GM10847 (cell line): ENCODE data around the gene ZKSCAN5.

ENCODE experiments used
- POLR2A ChIP-seq: IDR thresholded peaks from 2 replicates; pipeline ENCODE4 v1.6.1; 2011; ENCODE audit not compliant: insufficient read length; ENCODE audit errors: extremely low read depth

Gene ZKSCAN5

GRCh38 chr7:99560834-99561736 lies 56.6 kb downstream of the ZKSCAN5 start:
- TF ChIP-seq POLR2A = no peak

- TF ChIP-seq POLR2A = no peak
Measured at GRCh38 chr7:99561737-99562051, 57.2 kb downstream of the ZKSCAN5 start.

GRCh38 chr7:99562114-99562784 lies 57.8 kb downstream of the ZKSCAN5 start:
- no peak for TF ChIP-seq POLR2A

GRCh38 chr7:99562832-99563231 lies 58.4 kb downstream of the ZKSCAN5 start:
- TF ChIP-seq POLR2A = no peak

DNA sequence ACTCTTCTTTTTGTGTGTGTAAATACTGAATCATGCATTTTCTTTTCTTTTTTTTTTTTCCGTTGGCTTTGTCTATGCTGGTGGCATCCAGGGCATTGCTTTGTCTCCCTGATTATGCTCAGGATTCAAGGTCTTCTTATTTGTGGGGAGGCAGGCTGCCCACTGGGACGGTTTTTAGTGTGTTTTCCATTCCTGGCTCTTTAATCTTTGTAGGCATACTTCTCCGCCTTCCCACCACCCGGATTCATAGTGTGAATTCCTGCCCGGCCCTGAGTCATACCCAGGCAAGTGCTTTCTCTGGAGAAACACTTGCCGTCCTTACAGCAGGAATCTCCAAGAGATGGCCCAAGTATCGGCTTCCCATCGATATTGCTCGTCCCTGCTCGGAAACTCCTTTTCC lies 59.2 kb downstream of the ZKSCAN5 start:
- TF ChIP-seq POLR2A = no peak

- no peak for TF ChIP-seq POLR2A
Measured at GRCh38 chr7:99571768-99572167, 67.3 kb downstream of the ZKSCAN5 start.

- no peak for TF ChIP-seq POLR2A
Measured at GRCh38 chr7:99573257-99573656, 68.8 kb downstream of the ZKSCAN5 start.

DNA sequence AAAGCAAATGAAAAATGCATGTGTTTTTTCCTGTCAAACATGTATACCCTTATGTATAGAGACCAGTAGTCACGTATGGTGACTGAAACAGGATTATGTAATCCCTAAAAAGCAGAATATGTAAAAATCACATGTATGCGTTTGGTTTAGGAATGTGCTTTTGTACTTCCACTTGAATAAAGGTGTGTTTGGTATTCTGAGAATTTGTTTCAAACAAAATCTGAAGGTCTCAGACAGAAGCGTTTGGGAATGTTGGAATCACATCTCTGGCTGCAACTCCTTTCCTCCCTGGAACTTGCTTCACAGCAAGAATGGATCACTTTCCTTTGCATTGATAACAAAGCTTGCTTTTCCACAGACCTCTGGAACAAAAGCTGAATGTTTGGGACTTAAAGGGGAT lies 71.8 kb downstream of the ZKSCAN5 start:
- TF ChIP-seq POLR2A = no peak

DNA sequence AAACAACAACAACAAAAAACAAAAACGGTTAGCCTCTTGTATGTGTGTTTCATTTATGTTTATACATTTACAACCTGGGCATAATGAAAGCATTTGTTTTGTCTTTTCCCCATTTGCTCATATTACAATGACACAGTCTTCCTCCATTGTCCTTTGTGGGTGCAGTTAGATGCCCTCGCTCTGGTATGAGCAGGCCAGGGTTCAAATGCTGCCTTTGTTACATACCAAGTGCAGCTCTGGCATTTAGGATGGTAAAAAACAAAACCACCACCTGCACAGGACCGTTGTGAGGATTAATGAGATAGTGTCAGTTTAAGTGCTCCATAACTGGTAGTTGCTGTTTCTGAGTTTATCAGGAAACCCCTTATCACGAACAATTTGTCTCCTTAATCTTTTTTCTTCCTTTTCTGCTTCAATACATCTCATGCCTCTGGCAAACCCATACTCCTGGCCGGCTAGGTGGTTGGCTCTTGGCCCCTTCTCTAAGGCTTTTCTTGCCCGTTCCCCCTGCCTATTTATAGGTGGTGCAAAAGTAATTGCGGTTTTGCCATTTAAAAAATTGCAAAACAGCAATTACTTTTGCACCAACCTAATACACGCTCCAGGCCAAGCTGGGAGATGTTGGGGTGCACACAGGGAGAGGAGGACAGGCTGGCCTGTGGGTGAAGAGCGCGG lies 75.0 kb downstream of the ZKSCAN5 start:
- no peak for TF ChIP-seq POLR2A

- no peak for TF ChIP-seq POLR2A
Measured at GRCh38 chr7:99579956-99580777, 75.7 kb downstream of the ZKSCAN5 start.
